Prostate gland (tissue), 2 donors: ENCODE results near the gene DDX19B. TPM values are rescaled to one million over a fixed set of nuclear protein-coding genes. Genes with fewer than 3 reads are reported as not detected.
A peak's percentile ranks its signal among the peaks of the same experiment; 100 is the strongest.
"Not testable (repeated sequence)": the region's sequence is repeated elsewhere in the genome, so short reads cannot be mapped to it uniquely, and the experiment has no call there.

Source experiments
- DNase-seq: peaks from one replicate; pipeline ENCODE4 v3.0.0-alpha.2; 2019; ENCODE audit warnings: low spot score
- H3K27ac ChIP-seq, 2 donors: fragments of 200-600 bp; sonication (generic); 2 replicates each; pipeline ENCODE4 v1.5.1; 2017 to 2019
- H3K27me3 ChIP-seq: fragments of 200-600 bp; sonication (generic); replicated peaks from 2 replicates; pipeline ENCODE4 v1.5.1; 2019; ENCODE audit not compliant: insufficient read depth
- H3K36me3 ChIP-seq, 2 donors: fragments of 200-600 bp; sonication (generic); 1 replicate in 1 of 2; 2 replicates in 1 of 2; pipeline versions ENCODE4 v1.5.1 to v1.8.1; 2017 to 2019
- H3K4me1 ChIP-seq: fragments of 200-600 bp; sonication (generic); replicated peaks from 2 replicates; pipeline ENCODE4 v1.5.1; 2019
- H3K4me3 ChIP-seq, 2 donors: fragments of 200-600 bp; sonication (generic); 2 replicates each; pipeline ENCODE4 v1.5.1; 2017 to 2019
- H3K9me3 ChIP-seq: fragments of 200-600 bp; sonication (generic); 2 replicates; pipeline ENCODE4 v1.5.1; 2017
- POLR2A ChIP-seq: fragments of 450-650 bp; IDR thresholded peaks from one replicate; pipeline ENCODE4 v1.6.1; 2016; ENCODE audit warnings: antibody characterized with exemption, mild to moderate bottlenecking
- POLR2AphosphoS5 ChIP-seq: sonication (generic); formaldehyde crosslinking; IDR thresholded peaks from one replicate; pipeline ENCODE4 v1.6.1; 2017; ENCODE audit warnings: antibody characterized with exemption
- WGBS: methylation state at CpG from one replicate; pipeline ENCODE4 v1.1.5; 2018; 5-methylcytosine and 5-hydroxymethylcytosine counted together
- intact Hi-C: fragments of 100-400 bp; cut with DNase I; formaldehyde crosslinking; loops from one replicate; pipeline ENCODE4 v1.14.2; 2022
- total RNA-seq, 2 donors: library from RNA; depleted of rRNA; stranded (reverse); fragments of >200 nt; gene quantifications; one replicate each; pipeline ENCODE4 v1.1.0, GENCODE V29; 2016
- TF ChIP-seq, protein P1 (sequence below), 4 experiments: fragments of 200-600 bp in 2 of 4; fragments of 450-650 bp in 2 of 4; sonication (generic) in 2 of 4; IDR thresholded peaks; 1 replicate in 3 of 4; 2 replicates in 1 of 4; pipeline ENCODE4 v1.5.1; 2016 to 2019; ENCODE audit warnings: antibody characterized with exemption in 4 of 4, mild to moderate bottlenecking in 2 of 4, moderate library complexity in 2 of 4

Gene DDX19B
- total RNA-seq, 2 donors from 2014 or later, result 27.4 to 37.0 TPM

DNA sequence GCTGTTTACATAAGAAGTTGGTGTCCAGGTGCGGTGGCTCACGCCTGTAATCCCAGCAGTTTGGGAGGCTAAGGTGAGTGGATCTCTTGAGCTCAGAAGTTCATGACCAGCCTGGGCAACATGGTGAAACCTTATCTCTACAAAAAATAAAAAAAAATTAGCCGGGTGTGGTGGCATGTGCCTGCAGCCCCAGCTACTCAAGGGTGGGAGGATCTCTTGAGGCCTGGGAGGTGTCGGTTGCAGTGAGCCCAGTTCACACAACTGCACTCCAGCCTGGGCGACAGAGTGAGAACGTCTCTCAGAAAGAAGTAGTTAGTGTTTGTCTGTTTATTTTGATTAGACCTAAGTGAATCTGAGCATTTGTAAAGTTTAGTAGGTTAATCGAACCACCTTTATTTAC lies 60.6 kb downstream of the DDX19B start:
- no peak for DNase-seq

DNA sequence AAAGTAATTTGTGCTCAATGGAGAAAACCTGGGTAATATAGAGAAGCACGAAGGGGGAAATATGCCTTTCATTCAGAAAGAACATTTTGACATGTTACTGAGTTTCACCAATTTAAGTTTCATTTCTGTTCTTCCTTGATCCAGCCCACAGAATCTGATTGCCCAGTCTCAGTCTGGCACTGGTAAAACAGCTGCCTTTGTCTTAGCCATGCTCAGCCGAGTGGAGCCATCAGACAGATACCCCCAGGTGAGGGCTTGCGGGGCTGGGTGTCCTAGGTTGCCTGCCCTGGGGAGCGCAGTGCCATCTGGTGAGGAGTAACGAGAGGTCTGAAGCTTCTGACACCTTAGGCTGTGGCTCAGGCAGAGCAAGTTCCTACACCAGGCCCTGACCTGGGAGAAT lies 65.4 kb downstream of the DDX19B start:
- Histone ChIP-seq H3K36me3 (peaks cover 16 to 20% of the 10 kb centered on the region in 2 donors), H3K27me3 (no peaks in the 10 kb centered on the region), H3K9me3 (no peaks in the 10 kb centered on the region), H3K4me3 (no peak overlapping the region), H3K27ac (no peak overlapping the region), H3K4me1 (no peaks in the 10 kb centered on the region)
- no peak for DNase-seq
- intact Hi-C loops, result no loop called here
- 90% methylated on average over 5 of the region's 5 CpGs for WGBS
- TF ChIP-seq, protein P1, sequence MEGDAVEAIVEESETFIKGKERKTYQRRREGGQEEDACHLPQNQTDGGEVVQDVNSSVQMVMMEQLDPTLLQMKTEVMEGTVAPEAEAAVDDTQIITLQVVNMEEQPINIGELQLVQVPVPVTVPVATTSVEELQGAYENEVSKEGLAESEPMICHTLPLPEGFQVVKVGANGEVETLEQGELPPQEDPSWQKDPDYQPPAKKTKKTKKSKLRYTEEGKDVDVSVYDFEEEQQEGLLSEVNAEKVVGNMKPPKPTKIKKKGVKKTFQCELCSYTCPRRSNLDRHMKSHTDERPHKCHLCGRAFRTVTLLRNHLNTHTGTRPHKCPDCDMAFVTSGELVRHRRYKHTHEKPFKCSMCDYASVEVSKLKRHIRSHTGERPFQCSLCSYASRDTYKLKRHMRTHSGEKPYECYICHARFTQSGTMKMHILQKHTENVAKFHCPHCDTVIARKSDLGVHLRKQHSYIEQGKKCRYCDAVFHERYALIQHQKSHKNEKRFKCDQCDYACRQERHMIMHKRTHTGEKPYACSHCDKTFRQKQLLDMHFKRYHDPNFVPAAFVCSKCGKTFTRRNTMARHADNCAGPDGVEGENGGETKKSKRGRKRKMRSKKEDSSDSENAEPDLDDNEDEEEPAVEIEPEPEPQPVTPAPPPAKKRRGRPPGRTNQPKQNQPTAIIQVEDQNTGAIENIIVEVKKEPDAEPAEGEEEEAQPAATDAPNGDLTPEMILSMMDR (IDR thresholded peaks at IDR 0.05), result no peak
- TF ChIP-seq POLR2AphosphoS5 (no peak), POLR2A (no peak)

More for the DNA sequence above, 60.6 kb downstream of the DDX19B start:
- Histone ChIP-seq H3K27ac (no peak overlapping the region), H3K9me3 (no peaks in the 10 kb centered on the region), H3K4me1 (no peaks in the 10 kb centered on the region), H3K36me3 (peaks cover 12 to 33% of the 10 kb centered on the region in 2 donors), H3K4me3 (no peak overlapping the region), H3K27me3 (no peaks in the 10 kb centered on the region)
- WGBS, result 85% methylated on average over 7 of the region's 7 CpGs
- TF ChIP-seq POLR2A, result no peak
- no peak for TF ChIP-seq POLR2AphosphoS5
- TF ChIP-seq, protein P1 (IDR thresholded peaks at IDR 0.05), result no peak
- intact Hi-C loops, result no loop called here

DNA sequence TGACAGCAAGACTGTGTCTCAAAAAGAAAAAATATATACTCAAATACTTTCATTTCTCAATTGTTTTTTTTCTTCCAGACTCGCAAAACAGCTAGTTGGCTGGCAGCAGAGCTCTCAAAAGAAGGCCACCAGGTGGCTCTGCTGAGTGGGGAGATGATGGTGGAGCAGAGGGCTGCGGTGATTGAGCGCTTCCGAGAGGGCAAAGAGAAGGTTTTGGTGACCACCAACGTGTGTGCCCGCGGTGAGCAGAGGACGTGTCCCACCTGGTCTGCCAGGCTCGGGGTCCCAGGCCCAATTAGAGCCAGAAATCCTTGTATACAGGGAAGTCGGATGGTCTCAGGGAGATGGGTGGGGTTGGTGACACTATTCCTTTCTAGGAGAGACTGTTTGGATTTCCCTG lies 71.2 kb downstream of the DDX19B start:
- H3K9me3 ChIP-seq, DNase-seq, H3K4me3 ChIP-seq, H3K27me3 ChIP-seq, H3K4me1 ChIP-seq, H3K27ac ChIP-seq: not testable (repeated sequence)
- intact Hi-C loops, result loop anchor here (5.0 kb wide), 2 partner anchors 152 to 282 kb away; partner anchors contain the start of genes COG4 and SF3B3
- TF ChIP-seq, protein P1 (IDR thresholded peaks at IDR 0.05), result peak; percentile 15 to 70 (median 58)
- WGBS, result 43% methylated on average over 10 of the region's 10 CpGs
- peaks cover 6 to 11% of the 10 kb centered on the region in 2 donors for H3K36me3 ChIP-seq

DNA sequence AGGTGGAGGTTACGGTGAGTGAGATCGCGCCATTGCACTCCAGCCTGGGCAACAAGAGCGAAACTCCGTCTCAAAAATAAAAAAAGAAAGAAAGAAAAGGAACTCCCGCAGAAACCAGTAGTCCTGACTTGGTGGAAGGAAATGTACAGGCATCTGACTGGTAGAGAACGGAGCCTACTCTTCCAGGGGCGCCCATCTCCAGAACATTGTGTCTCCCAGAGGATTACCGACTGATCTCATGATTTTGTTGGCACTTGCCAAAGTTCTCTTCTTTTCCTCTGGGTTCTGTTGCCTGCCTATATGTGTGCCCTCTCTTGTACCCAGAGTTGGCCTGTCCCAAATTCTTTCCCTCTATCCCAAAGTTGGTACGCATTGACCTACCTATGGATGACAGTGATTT lies 71.9 kb downstream of the DDX19B start:
- intact Hi-C loops, result loop anchor here (5.0 kb wide), 2 partner anchors 151 to 281 kb away; partner anchors contain the start of genes COG4 and SF3B3
- no peak overlapping the region for H3K4me3 ChIP-seq
- WGBS, result 96% methylated on average over 10 of the region's 10 CpGs

More for the DNA sequence above, 71.9 kb downstream of the DDX19B start:
- H3K36me3 ChIP-seq, result peaks cover 10 to 11% of the 10 kb centered on the region in 2 donors
- H3K27me3 ChIP-seq, result no peaks in the 10 kb centered on the region
- no peaks in the 10 kb centered on the region for H3K4me1 ChIP-seq
- no peaks in the 10 kb centered on the region for H3K9me3 ChIP-seq
- DNase-seq, result no peak
- no peak for TF ChIP-seq POLR2AphosphoS5
- TF ChIP-seq POLR2A, result no peak
- TF ChIP-seq, protein P1 (IDR thresholded peaks at IDR 0.05), result no peak
- H3K27ac ChIP-seq, result no peak overlapping the region
